ENCODE data around the gene AMTN. TPM values are rescaled to one million over a fixed set of nuclear protein-coding genes. Genes with fewer than 3 reads are reported as not detected.

The AMTN gene
- total RNA-seq, 2 experiments from 2014 or later = not detected

- Mint-ChIP-seq H3K4me1 (ENCODE audit: low read depth) (no peaks in the 10 kb centered on the region), H3K4me3 (no peak overlapping the region), H3K27ac (no peak overlapping the region), H3K9me3 (no peaks in the 10 kb centered on the region), H3K36me3 (ENCODE audit: low read depth) (no peaks in the 10 kb centered on the region), H3K27me3 (ENCODE audit: low read depth) (peaks cover 4% of the 10 kb centered on the region)
- intact Hi-C loops (cut with micrococcal nuclease) = no loop called here
- DNase-seq = no peak
- CTCF ChIA-PET = interaction anchor here (0.6 kb wide), 1 partner anchor 1891 kb away, joined by 3 read pairs; no protein-coding TSS in a partner anchor
Observed at GRCh38 chr4:70571772-70572171, 53.4 kb downstream of the AMTN start.

GRCh38 chr4:70575964-70576363, 57.6 kb downstream of the AMTN start:
- CTCF ChIA-PET = no interaction called here
- Mint-ChIP-seq H3K36me3 (ENCODE audit: low read depth) (no peaks in the 10 kb centered on the region), H3K4me1 (ENCODE audit: low read depth) (no peaks in the 10 kb centered on the region), H3K4me3 (no peak overlapping the region), H3K27ac (no peak overlapping the region), H3K27me3 (ENCODE audit: low read depth) (peaks cover 4% of the 10 kb centered on the region), H3K9me3 (no peaks in the 10 kb centered on the region)
- no peak for DNase-seq
- intact Hi-C loops (cut with micrococcal nuclease) = no loop called here

- Mint-ChIP-seq H3K4me1 (ENCODE audit: low read depth) (no peaks in the 10 kb centered on the region), H3K27me3 (ENCODE audit: low read depth) (peaks cover 4% of the 10 kb centered on the region), H3K4me3 (no peak overlapping the region), H3K9me3 (no peaks in the 10 kb centered on the region), H3K36me3 (ENCODE audit: low read depth) (no peaks in the 10 kb centered on the region), H3K27ac (no peak overlapping the region)
- CTCF ChIA-PET = interaction anchor here (0.6 kb wide), 1 partner anchor 513 kb away, joined by 3 read pairs; no protein-coding TSS in a partner anchor
- intact Hi-C loops (cut with micrococcal nuclease) = no loop called here
- no peak for DNase-seq
Observed at GRCh38 chr4:70577220-70577927, 59.0 kb downstream of the AMTN start.

GRCh38 chr4:70581980-70582379, 63.6 kb downstream of the AMTN start:
- H3K27ac Mint-ChIP-seq = no peak overlapping the region
- no peaks in the 10 kb centered on the region for H3K27me3 Mint-ChIP-seq (ENCODE audit: low read depth)
- H3K36me3 Mint-ChIP-seq (ENCODE audit: low read depth) = no peaks in the 10 kb centered on the region
- H3K9me3 Mint-ChIP-seq = no peaks in the 10 kb centered on the region
- intact Hi-C loops (cut with micrococcal nuclease) = no loop called here
- no peaks in the 10 kb centered on the region for H3K4me1 Mint-ChIP-seq (ENCODE audit: low read depth)
- CTCF ChIA-PET = no interaction called here
- no peak overlapping the region for H3K4me3 Mint-ChIP-seq
- no peak for DNase-seq

Other genes starting within 250 kb of the AMTN start
- gene CABS1, start 183.6 kb upstream of the AMTN start, total RNA-seq = not detected
- not detected for gene SMR3A, start 157.8 kb upstream of the AMTN start, total RNA-seq
- not detected for gene SMR3B, start 135.4 kb upstream of the AMTN start, total RNA-seq
- gene OPRPN, start 120.6 kb upstream of the AMTN start, total RNA-seq = not detected
- gene MUC7, start 46.4 kb upstream of the AMTN start, total RNA-seq = not detected
- not detected for gene AMBN, start 73.7 kb downstream of the AMTN start, total RNA-seq
- gene ENAM, start 110.2 kb downstream of the AMTN start, total RNA-seq = not detected
- not detected for gene JCHAIN, start 147.9 kb downstream of the AMTN start, total RNA-seq
- 10 to 100 TPM; 18.7 to 20.0 TPM for gene UTP3, start 170.0 kb downstream of the AMTN start, total RNA-seq
- gene RUFY3, start 203.4 kb downstream of the AMTN start, total RNA-seq = 10 to 100 TPM; 14.9 to 18.0 TPM

All from activated naive CD4-positive, alpha-beta T cell treated with anti-CD3 and anti-CD28 coated beads for 36 hours (primary cell).